AML-193 (cell line): ENCODE measurements around the gene PIRT.
A peak's percentile ranks its signal among the peaks of the same experiment; 100 is the strongest.
"Not testable (repeated sequence)": the region's sequence is repeated elsewhere in the genome, so short reads cannot be mapped to it uniquely, and the experiment has no call there.

Experiments
- DNase-seq, 2 experiments: peaks; one replicate each; lab custom pipeline; 2025; lab: John Stamatoyannopoulos, UW

Gene PIRT

GRCh38 chr17:10837921-10838320 is at the start of gene PIRT:
Gene PIRT (minus strand): TSS chr17:10838087. CDS start chr17:10825645, 12,442 bp downstream.
- no peak for DNase-seq

- DNase-seq: no peak
Observed at GRCh38 chr17:10881959-10882358, 44.1 kb upstream of the PIRT start.

- DNase-seq: no peak
Observed at GRCh38 chr17:10879190-10879836, 41.4 kb upstream of the PIRT start.

GRCh38 chr17:10875984-10876555 is 38.2 kb upstream of the PIRT start:
- DNase-seq: no peak

GRCh38 chr17:10875430-10875851 is 37.6 kb upstream of the PIRT start:
- DNase-seq: no peak

- DNase-seq: no peak
Observed at GRCh38 chr17:10871914-10872313, 34.0 kb upstream of the PIRT start.

- no peak for DNase-seq
Observed at GRCh38 chr17:10870336-10871050, 32.6 kb upstream of the PIRT start.

- not testable (repeated sequence) for DNase-seq
Observed at GRCh38 chr17:10868744-10869143, 30.9 kb upstream of the PIRT start.

- no peak for DNase-seq
Observed at GRCh38 chr17:10859051-10859450, 21.2 kb upstream of the PIRT start.

GRCh38 chr17:10857976-10858375 is 20.1 kb upstream of the PIRT start:
- no peak for DNase-seq

- not testable (repeated sequence) for DNase-seq
Observed at GRCh38 chr17:10846636-10847035, 8.7 kb upstream of the PIRT start.

- DNase-seq: no peak
Observed at GRCh38 chr17:10845388-10845751, 7.5 kb upstream of the PIRT start.

GRCh38 chr17:10844621-10845387 is 6.9 kb upstream of the PIRT start:
- peak; percentile 12 to 13 for DNase-seq

GRCh38 chr17:10843811-10844210 is 5.9 kb upstream of the PIRT start:
- DNase-seq: no peak

GRCh38 chr17:10842658-10843057 is 4.8 kb upstream of the PIRT start:
- DNase-seq: no peak

GRCh38 chr17:10838682-10839081 is 795 bp upstream of the PIRT start:
- no peak for DNase-seq

GRCh38 chr17:10836966-10837590 is 809 bp downstream of the PIRT start:
- DNase-seq: no peak

- no peak for DNase-seq
Observed at GRCh38 chr17:10836145-10836544, 1.7 kb downstream of the PIRT start.

- no peak for DNase-seq
Observed at GRCh38 chr17:10831696-10832095, 6.2 kb downstream of the PIRT start.

- DNase-seq: no peak
Observed at GRCh38 chr17:10827898-10828552, 9.9 kb downstream of the PIRT start.

- DNase-seq: no peak
Observed at GRCh38 chr17:10824874-10825273, 13.0 kb downstream of the PIRT start.

GRCh38 chr17:10821770-10822169 is 16.1 kb downstream of the PIRT start:
- no peak for DNase-seq
